H9 (cell line): ENCODE measurements around the gene TNFRSF11A. TPM values are rescaled to one million over a fixed set of nuclear protein-coding genes. Genes with fewer than 3 reads are reported as not detected.

ENCODE experiments used
- DNase-seq: peaks from one replicate; pipeline ENCODE4 v3.0.0-alpha.2; 2017
- H2AFZ ChIP-seq: one replicate; pipeline ENCODE4 v1.6.1; 2013; ENCODE audit warnings: mild to moderate bottlenecking, low read length, control low read depth, moderate library complexity
- H2AK5ac ChIP-seq: 2 replicates; pipeline ENCODE4 v1.6.1; 2013; ENCODE audit warnings: low read length, control low read depth, mixed read lengths; ENCODE audit not compliant: insufficient read length
- H2BK120ac ChIP-seq: one replicate; pipeline ENCODE4 v1.6.1; 2013; ENCODE audit warnings: low read depth, mild to moderate bottlenecking, low read length, control low read depth, inconsistent platforms; ENCODE audit not compliant: poor library complexity, severe bottlenecking
- H2BK12ac ChIP-seq: 2 replicates; pipeline ENCODE4 v1.6.1; 2013; ENCODE audit warnings: low read length, control low read depth, mixed read lengths, low read depth; ENCODE audit not compliant: insufficient read length
- H2BK15ac ChIP-seq: 2 replicates; pipeline ENCODE4 v1.6.1; 2013; ENCODE audit warnings: low read depth, low read length, control low read depth
- H2BK20ac ChIP-seq: one replicate; pipeline ENCODE4 v1.6.1; 2013; ENCODE audit warnings: low read depth, mild to moderate bottlenecking, low read length, control low read depth, inconsistent platforms; ENCODE audit not compliant: poor library complexity, severe bottlenecking
- H2BK5ac ChIP-seq: 2 replicates; pipeline ENCODE4 v1.6.1; 2013; ENCODE audit warnings: low read length, control low read depth, mixed read lengths; ENCODE audit not compliant: insufficient read length
- H3K14ac ChIP-seq: 2 replicates; pipeline ENCODE4 v1.6.1; 2013; ENCODE audit warnings: low read length, control low read depth; ENCODE audit not compliant: insufficient read depth
- H3K18ac ChIP-seq: 2 replicates; pipeline ENCODE4 v1.6.1; 2013; ENCODE audit warnings: low read depth, mild to moderate bottlenecking, mixed read lengths, low read length, control low read depth; ENCODE audit not compliant: insufficient read length
- H3K23ac ChIP-seq: 2 replicates; pipeline ENCODE4 v1.6.1; 2013; ENCODE audit warnings: low read length, control low read depth, mixed read lengths, low read depth; ENCODE audit not compliant: insufficient read length
- H3K23me2 ChIP-seq: 2 replicates; pipeline ENCODE4 v1.6.1; 2013; ENCODE audit warnings: low read depth, mild to moderate bottlenecking, mixed read lengths, low read length, control low read depth; ENCODE audit not compliant: insufficient read length, poor library complexity, severe bottlenecking
- H3K27ac ChIP-seq: 2 replicates; pipeline ENCODE4 v1.5.1; 2013; ENCODE audit warnings: low read length, control low read depth, mixed read lengths, low read depth; ENCODE audit not compliant: insufficient read length
- H3K27me3 ChIP-seq: 2 replicates; pipeline ENCODE4 v1.6.1; 2013; ENCODE audit warnings: low read length, control low read depth, inconsistent platforms; ENCODE audit not compliant: insufficient read depth
- H3K4ac ChIP-seq: 2 replicates; pipeline ENCODE4 v1.6.1; 2013; ENCODE audit warnings: low read depth, mild to moderate bottlenecking, control low read depth, inconsistent platforms, low read length, moderate library complexity
- H3K4me1 ChIP-seq: 2 replicates; pipeline ENCODE4 v1.6.1; 2013; ENCODE audit warnings: low read length, control low read depth, inconsistent platforms; ENCODE audit not compliant: insufficient read depth
- H3K4me2 ChIP-seq: 2 replicates; pipeline ENCODE4 v1.6.1; 2013; ENCODE audit warnings: low read length, control low read depth, mixed read lengths; ENCODE audit not compliant: insufficient read length, insufficient read depth
- H3K56ac ChIP-seq: 2 replicates; pipeline ENCODE4 v1.6.1; 2013; ENCODE audit warnings: low read depth, mild to moderate bottlenecking, mixed read lengths, low read length, control low read depth; ENCODE audit not compliant: insufficient read length
- H3K79me1 ChIP-seq: 2 replicates; pipeline ENCODE4 v1.6.1; 2013; ENCODE audit warnings: low read depth, mild to moderate bottlenecking, moderate library complexity, low read length, control low read depth, inconsistent platforms; ENCODE audit not compliant: insufficient read depth, poor library complexity, severe bottlenecking
- H3K79me2 ChIP-seq: 2 replicates; pipeline ENCODE4 v1.6.1; 2013; ENCODE audit warnings: low read length, control low read depth, inconsistent platforms; ENCODE audit not compliant: insufficient read depth
- H3K9ac ChIP-seq: 2 replicates; pipeline ENCODE4 v1.6.1; 2013; ENCODE audit warnings: low read length, control low read depth, mixed read lengths; ENCODE audit not compliant: insufficient read length; ENCODE audit errors: extremely low read depth
- H3K9me3 ChIP-seq: one replicate; pipeline ENCODE4 v1.6.1; 2013; ENCODE audit warnings: low read depth, low read length, inconsistent platforms; ENCODE audit not compliant: control insufficient read depth
- H3T11ph ChIP-seq: one replicate; pipeline ENCODE4 v1.6.1; 2013; ENCODE audit warnings: mild to moderate bottlenecking, low read length, control low read depth, inconsistent platforms
- H4K20me1 ChIP-seq: one replicate; pipeline ENCODE4 v1.6.1; 2013; ENCODE audit not compliant: control insufficient read depth, insufficient read length, insufficient read depth
- H4K5ac ChIP-seq: 2 replicates; pipeline ENCODE4 v1.6.1; 2013; ENCODE audit warnings: low read depth, mild to moderate bottlenecking, mixed read lengths, low read length, control low read depth; ENCODE audit not compliant: insufficient read length
- H4K8ac ChIP-seq: replicated peaks from 2 replicates; pipeline ENCODE4 v1.6.1; 2013; ENCODE audit warnings: low read length, control low read depth, mixed read lengths, low read depth; ENCODE audit not compliant: insufficient read length
- H4K91ac ChIP-seq: 2 replicates; pipeline ENCODE4 v1.6.1; 2013; ENCODE audit warnings: low read depth, mild to moderate bottlenecking, moderate library complexity, mixed read lengths, low read length, control low read depth; ENCODE audit not compliant: insufficient read length
- H3K27ac Mint-ChIP-seq, 3 experiments: 2 replicates in 2 of 3; 3 replicates in 1 of 3; pipeline ENCODE4 v1.8.0; 2020 to 2021; ENCODE audit warnings: mixed read lengths in 3 of 3, mild to moderate bottlenecking in 1 of 3, moderate library complexity in 1 of 3
- H3K27me3 Mint-ChIP-seq: 2 replicates; pipeline ENCODE4 v1.8.0; 2021; ENCODE audit warnings: low read depth, mild to moderate bottlenecking, moderate library complexity, mixed read lengths
- H3K36me3 Mint-ChIP-seq, 3 experiments: 2 replicates in 2 of 3; 3 replicates in 1 of 3; pipeline ENCODE4 v1.8.0; 2020 to 2021; ENCODE audit warnings: low read depth in 3 of 3, mixed read lengths in 3 of 3; ENCODE audit not compliant: insufficient read depth in 1 of 3
- H3K4me1 Mint-ChIP-seq, 2 experiments: 2 replicates each; pipeline ENCODE4 v1.8.0; 2020; ENCODE audit warnings: mixed read lengths in 2 of 2
- H3K4me3 Mint-ChIP-seq, 2 experiments: 2 replicates in 1 of 2; 3 replicates in 1 of 2; pipeline ENCODE4 v1.8.0; 2020 to 2021; ENCODE audit warnings: mild to moderate bottlenecking in 2 of 2, mixed read lengths in 2 of 2, moderate library complexity in 1 of 2
- H3K9me3 Mint-ChIP-seq, 2 experiments: 2 replicates in 1 of 2; 3 replicates in 1 of 2; pipeline ENCODE4 v1.8.0; 2020; ENCODE audit warnings: mild to moderate bottlenecking in 2 of 2, mixed read lengths in 2 of 2, moderate library complexity in 1 of 2
- WGBS: extraction: QIAGEN DNeasy Blood & Tissue Kit; methylation state at CpG from one replicate; pipeline ENCODE4 v1.1.7; 2013; ENCODE audit warnings: missing lambda C conversion rate, low lambda C conversion rate, mixed read lengths; ENCODE audit not compliant: insufficient read length; ENCODE audit errors: extremely low coverage; 5-methylcytosine and 5-hydroxymethylcytosine counted together
- total RNA-seq: library from RNA; stranded (reverse); gene quantifications from 2 replicates; pipeline ENCODE4 v1.2.1, GENCODE V29; 2021
- TF ChIP-seq, protein P1 (sequence below): fragments of 200-600 bp; sonication (generic); conservative IDR thresholded peaks from 3 replicates; pipeline ENCODE4 v1.8.0; 2021; ENCODE audit warnings: antibody characterized with exemption, mild to moderate bottlenecking

TNFRSF11A gene
- total RNA-seq, 1 experiment from 2014 or later = 7.8 TPM

DNA sequence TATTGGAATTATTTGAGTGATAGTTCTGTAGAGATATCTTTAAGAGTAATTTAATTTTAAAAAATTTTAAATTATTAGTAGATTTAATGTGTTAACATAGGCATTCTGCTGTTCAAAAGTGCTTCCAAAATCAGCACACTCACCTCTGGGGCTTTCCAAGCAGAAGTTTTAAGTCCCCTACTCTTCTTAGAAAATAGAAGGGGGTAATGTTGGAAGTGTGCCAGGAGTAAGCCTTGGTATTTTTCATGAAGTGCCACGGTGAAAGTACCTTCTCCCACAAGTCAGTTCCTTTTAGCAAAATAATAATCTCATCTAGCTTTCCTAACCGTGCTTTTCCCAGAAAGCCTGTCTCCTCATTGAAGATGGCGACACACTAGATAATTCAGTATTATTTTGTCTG is 3.9 kb upstream of the TNFRSF11A start:
- H4K8ac ChIP-seq = no peak overlapping the region
- no peak overlapping the region for H2BK12ac ChIP-seq
- no peak overlapping the region for H2BK5ac ChIP-seq
- no peak overlapping the region for H2BK20ac ChIP-seq
- no peak overlapping the region for H2AK5ac ChIP-seq
- H3K23ac ChIP-seq = no peak overlapping the region
- no peak overlapping the region for H3K56ac ChIP-seq
- DNase-seq = no peak
- no peak overlapping the region for H3K18ac ChIP-seq
- H4K20me1 ChIP-seq = no peaks in the 10 kb centered on the region
- H3K4me2 ChIP-seq = no peak overlapping the region
- Mint-ChIP-seq H3K4me1 (peaks cover 37 to 39% of the 10 kb centered on the region in 2 experiments), H3K4me3 (peak overlapping the region in 1 of 2 experiments; percentile 68; a peak in 2 of 5 replicates), H3K27ac (no peak overlapping the region), H3K36me3 (no peaks in the 10 kb centered on the region; a peak in 1 of 7 replicates), H3K27me3 (peaks cover 44% of the 10 kb centered on the region), H3K9me3 (peaks cover 0 to 3% of the 10 kb centered on the region in 2 experiments; a peak in 1 of 5 replicates)
- H3K79me1 ChIP-seq = no peaks in the 10 kb centered on the region
- peaks cover 3% of the 10 kb centered on the region; the same call in 1 of the 2 replicates for H3K27me3 ChIP-seq
- H3K9ac ChIP-seq = no peak overlapping the region
- H3K23me2 ChIP-seq = peaks cover 16% of the 10 kb centered on the region
- no peak overlapping the region for H4K91ac ChIP-seq
- no peak overlapping the region for H3T11ph ChIP-seq
- no CpG with 5 or more reads among the region's 3 CpGs for WGBS
- no peaks in the 10 kb centered on the region for H3K79me2 ChIP-seq
- H2BK120ac ChIP-seq = no peak overlapping the region
- no peak overlapping the region for H3K4ac ChIP-seq
- peaks cover 5% of the 10 kb centered on the region; the same call in 1 of the 2 replicates for H3K4me1 ChIP-seq
- no peak overlapping the region for H4K5ac ChIP-seq
- TF ChIP-seq, protein P1, sequence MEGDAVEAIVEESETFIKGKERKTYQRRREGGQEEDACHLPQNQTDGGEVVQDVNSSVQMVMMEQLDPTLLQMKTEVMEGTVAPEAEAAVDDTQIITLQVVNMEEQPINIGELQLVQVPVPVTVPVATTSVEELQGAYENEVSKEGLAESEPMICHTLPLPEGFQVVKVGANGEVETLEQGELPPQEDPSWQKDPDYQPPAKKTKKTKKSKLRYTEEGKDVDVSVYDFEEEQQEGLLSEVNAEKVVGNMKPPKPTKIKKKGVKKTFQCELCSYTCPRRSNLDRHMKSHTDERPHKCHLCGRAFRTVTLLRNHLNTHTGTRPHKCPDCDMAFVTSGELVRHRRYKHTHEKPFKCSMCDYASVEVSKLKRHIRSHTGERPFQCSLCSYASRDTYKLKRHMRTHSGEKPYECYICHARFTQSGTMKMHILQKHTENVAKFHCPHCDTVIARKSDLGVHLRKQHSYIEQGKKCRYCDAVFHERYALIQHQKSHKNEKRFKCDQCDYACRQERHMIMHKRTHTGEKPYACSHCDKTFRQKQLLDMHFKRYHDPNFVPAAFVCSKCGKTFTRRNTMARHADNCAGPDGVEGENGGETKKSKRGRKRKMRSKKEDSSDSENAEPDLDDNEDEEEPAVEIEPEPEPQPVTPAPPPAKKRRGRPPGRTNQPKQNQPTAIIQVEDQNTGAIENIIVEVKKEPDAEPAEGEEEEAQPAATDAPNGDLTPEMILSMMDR = no peak
- no peak overlapping the region for H3K27ac ChIP-seq
- no peak overlapping the region for H3K14ac ChIP-seq
- H3K9me3 ChIP-seq = no peaks in the 10 kb centered on the region
- H2AFZ ChIP-seq = no peak overlapping the region
- no peak overlapping the region for H2BK15ac ChIP-seq
